IPS-NIHi11 (cell line): ENCODE results near the gene OXT.
A peak's percentile ranks its signal among the peaks of the same experiment; 100 is the strongest.
"Not testable (repeated sequence)": the region's sequence is repeated elsewhere in the genome, so short reads cannot be mapped to it uniquely, and the experiment has no call there.

Experiments used
- DNase-seq: peaks from one replicate; pipeline ENCODE4 v3.0.0; 2012; ENCODE audit warnings: mixed read lengths, low spot score

The OXT gene

DNA sequence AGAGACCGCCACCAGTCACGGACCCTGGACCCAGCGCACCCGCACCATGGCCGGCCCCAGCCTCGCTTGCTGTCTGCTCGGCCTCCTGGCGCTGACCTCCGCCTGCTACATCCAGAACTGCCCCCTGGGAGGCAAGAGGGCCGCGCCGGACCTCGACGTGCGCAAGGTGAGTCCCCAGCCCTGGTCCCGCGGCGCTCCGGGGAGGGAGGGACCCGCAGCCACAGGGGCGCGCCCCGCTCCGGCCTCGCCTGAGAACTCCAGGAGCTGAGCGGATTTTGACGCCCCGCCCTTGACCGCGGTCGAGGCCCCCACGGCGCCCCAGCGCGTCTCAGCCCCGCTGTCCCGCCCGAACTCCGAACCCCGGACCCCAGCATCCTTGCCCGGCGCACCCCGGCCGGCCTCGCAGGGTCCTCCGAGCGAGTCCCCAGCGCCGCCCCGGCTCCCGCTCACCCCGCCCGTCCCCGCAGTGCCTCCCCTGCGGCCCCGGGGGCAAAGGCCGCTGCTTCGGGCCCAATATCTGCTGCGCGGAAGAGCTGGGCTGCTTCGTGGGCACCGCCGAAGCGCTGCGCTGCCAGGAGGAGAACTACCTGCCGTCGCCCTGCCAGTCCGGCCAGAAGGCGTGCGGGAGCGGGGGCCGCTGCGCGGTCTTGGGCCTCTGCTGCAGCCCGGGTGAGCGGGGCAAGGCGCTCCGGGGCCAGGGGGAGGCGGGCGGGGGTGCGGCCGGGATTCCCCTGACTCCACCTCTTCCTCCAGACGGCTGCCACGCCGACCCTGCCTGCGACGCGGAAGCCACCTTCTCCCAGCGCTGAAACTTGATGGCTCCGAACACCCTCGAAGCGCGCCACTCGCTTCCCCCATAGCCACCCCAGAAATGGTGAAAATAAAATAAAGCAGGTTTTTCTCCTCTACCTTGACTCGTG lies at the start of gene OXT:
TSS of gene OXT (plus strand) at position 11 of the 920 bp plus-strand sequence. CDS start at position 47, 36 bp downstream.
- DNase-seq = no peak

DNA sequence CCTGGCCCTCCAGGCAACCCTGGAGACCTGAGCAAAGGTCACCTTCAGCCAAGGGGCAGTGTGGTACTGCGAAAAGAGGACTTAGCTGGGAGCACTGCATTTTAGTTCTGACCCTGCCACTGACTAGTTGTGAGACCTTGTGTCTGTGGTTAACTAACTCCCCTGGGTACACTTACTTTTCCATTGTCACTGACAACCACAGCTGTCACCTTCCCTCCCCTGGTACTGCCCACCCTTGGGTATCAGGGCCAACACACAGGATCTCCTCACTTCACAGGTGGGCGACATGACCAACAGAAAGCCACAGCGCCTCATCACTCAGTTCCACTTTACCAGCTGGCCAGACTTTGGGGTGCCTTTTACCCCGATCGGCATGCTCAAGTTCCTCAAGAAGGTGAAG lies 49.6 kb upstream of the OXT start:
- DNase-seq = no peak

DNA sequence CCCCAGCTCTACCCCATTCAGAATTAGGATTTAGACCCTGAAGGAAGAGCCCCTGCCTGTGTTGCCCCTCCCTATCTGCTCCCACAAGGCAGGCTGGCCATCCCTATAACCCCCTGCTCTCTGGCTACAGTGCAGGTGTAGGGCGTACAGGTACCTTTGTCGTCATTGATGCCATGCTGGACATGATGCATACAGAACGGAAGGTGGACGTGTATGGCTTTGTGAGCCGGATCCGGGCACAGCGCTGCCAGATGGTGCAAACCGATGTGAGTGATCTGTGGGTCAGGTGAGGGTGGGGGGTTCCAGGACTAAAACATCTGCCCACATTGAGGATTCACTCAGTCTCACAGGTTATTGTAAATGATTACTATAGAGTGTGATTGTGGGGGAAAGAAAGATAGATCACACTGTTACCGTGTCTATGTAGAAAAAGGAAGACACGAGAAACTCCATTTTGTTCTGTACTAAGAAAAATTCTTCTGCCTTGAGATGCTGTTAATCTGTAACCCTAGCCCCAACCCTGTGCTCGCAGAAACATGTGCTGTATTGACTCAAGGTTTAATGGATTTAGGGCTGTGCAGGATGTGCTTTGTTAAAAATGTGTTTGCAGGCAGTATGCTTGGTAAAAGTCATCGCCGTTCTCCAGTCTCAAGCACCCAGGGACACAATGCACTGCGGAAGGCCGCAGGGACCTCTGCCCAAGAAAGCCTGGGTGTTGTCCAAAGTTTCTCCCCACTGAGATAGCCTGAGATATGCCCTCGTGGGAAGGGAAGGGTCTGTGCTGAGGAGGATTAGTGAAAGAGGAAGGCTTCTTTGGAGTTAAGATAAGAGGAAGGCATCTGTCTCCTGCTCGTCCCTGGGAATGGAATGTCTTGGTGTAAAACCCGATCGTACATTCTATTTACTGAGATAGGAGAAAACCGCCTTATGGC lies 48.6 kb upstream of the OXT start:
- DNase-seq = not testable (repeated sequence)

DNA sequence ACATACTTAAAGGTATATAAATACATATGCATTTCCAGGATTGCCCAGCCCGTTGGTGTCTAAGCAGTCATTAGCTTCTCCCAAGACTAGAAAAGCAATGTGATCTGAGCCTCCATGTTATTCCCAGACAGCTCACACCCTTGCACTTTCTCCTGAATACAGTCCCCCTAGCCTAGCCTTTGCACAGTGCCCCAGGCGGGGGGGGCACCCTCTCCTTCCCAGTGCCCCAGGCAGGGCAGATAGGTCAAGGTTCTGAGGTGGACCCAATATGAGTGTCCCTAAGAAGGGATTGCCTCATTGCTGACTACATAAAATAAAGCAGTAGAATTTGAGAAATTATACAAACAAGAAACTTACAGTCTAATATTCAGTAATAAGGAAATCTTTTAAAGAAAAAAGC lies 43.4 kb upstream of the OXT start:
- DNase-seq = no peak

DNA sequence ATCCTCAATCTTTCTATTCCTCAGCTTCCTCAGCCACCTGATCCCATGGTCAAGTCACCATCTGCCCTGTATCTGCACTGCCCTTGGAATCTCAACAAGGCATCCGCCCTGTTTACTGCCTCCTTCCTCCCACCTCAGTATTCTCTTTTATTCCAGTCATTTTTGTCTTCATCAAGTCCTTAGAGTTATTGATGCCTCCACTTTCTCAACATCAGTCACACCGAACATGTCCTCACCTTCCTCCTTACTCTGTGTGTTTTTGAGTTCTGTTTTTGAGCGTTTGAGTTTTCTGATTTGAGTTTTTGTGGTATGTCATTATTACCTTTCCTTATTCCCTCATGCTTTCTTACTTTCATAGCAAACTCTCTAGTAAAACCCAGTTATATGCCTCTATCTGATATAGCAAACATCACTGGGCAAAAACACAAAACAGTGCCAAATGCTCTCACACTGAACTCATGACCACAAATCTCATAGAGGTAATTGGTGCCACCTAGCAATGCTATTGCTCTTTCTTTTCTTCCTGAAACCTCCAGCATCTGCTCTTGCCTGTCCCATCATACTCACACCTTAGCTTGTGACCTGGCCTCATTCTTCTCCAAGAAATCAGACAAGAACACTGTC lies 39.8 kb upstream of the OXT start:
- DNase-seq = no peak

DNA sequence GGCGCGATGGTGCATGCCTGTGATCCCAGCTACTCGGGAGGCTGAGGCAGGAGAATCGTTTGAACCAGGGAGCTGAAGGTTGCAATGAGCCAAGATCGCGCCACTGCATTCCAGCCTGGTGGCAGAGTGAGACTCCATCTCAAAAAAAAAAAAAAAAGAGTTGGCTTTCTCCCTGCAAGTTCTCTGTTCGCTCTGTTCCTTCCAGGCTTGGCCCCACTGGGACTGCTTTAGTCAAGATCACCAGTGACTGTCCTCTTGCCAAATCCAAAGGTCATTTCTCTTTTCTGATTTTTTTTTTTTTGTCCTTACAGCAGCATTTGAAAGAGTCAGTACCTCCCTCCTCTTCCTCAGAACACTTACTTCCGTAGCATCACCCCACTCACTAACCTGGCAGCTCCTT lies 38.8 kb upstream of the OXT start:
- no peak for DNase-seq

DNA sequence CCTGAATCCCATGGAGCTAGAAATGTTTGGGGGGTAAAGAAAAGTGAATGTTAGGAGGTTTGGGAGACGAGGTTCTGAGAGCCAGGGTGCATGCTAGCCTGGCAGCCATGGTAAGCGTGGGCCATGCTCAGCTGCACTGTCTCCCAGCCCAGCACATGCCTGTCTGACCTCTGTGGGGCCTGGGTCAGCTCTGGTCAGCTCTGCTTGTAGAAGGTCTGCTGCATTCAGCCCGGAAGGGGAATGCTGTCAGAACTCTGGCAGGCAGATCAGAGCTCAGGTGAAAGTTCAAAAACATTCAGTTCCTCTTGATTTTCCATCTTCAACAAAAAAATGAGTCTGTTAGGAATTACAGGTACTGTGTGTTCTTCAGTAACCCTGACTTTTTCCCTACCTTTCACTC lies 33.8 kb upstream of the OXT start:
- no peak for DNase-seq

DNA sequence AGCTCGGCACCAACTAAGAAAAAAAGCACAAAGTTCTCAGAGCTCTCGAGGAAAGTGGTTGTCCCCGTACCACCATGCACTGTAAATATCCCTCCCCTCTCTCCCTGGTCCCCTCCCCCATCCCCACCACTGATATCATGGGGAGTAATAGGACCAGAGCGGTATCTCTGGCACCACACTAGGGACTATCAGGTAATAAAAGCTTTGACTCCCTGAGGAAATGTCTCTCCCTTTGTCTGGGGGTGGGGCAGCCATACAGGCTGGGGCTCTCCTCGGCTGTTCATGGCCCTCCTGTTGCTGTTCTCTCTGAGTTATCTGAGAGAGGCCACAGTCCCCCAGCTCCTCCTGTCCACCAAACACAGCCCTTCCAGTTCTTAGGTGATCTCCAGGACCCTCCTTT lies 33.0 kb upstream of the OXT start:
- no peak for DNase-seq

DNA sequence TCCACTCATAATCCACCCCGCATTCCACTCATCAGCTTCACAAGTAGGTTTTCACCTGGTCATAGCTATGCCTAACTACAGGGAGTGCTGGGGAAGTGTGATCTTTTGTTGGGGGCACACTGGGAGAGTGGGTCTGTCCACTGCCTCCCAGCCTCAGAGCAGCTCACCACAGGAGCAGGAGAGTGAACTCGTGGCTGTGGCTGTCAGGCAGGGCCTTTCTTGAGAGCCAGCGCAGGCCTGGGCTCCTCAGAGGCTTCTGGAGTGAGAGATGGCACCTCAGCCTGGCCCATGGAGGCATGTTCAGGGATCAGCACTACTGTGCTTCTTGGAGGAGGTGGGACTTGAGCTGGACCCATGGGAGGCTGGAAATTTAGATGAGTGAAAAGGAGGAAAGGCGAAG lies 32.0 kb upstream of the OXT start:
- no peak for DNase-seq

DNA sequence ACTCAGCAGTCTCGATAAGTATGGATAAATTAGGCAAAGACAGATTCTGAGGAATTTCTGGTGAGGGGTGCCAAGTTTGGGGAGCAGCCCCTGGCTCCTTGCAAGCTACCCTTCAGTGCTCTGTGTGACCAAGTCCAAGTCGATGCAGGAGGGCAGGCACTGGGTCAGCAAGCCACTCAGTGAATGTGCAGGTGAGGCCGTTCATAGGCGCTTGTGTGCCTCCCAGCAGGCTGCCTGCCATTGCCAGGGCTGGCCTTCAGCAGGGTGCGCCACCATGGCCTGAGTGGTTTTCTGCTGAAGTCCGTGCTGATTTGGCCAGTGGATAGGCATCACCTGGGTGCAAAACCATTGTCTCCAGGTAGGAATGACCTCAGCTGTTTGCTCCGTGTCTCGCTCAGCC lies 31.3 kb upstream of the OXT start:
- no peak for DNase-seq

DNA sequence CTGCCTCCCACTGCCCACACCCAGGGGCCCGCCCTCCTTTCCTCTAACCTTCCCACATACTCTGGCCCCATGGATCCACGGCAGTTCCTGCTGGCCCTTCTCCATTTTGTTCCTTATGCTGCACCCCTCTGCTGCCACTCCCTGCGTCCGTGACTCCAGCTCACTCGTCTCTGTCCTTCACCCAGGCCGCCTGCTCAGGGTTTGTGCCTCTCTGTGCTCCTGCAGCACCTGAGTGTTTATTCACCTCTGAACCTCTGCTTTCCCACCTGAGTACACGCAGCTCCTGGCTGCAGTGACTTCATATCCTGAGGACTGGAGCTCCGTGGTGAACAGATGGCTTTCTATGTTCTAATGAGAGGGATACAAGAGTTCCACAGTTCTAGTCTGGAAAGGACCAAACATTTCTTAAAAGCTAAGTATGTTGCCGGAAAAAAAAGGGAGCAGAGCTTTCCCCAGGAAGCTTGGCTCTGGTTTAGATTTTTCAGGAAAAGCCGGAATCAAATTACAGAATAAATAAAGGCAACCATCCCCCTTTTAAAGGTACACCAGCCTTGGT lies 29.5 kb upstream of the OXT start:
- no peak for DNase-seq

DNA sequence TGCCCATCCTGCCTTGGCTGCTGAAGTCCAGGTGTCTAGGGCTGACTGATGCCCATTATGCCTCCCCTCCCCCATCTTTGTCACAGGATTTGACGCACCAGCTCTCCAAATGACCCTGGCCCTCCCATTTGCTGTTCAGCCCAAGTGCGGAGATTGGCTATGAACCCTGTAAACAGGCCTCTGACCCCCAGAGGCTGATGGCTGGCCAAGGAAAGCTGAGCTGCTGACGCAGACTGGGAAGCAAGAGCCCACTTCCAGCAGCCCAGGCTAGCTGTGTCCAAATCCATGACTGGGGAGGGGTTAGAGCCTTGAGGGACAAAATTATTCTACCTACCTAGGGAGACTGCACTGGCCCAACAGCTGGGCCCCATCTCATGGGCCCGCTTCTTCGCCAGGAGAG lies 28.8 kb upstream of the OXT start:
- DNase-seq = no peak

DNA sequence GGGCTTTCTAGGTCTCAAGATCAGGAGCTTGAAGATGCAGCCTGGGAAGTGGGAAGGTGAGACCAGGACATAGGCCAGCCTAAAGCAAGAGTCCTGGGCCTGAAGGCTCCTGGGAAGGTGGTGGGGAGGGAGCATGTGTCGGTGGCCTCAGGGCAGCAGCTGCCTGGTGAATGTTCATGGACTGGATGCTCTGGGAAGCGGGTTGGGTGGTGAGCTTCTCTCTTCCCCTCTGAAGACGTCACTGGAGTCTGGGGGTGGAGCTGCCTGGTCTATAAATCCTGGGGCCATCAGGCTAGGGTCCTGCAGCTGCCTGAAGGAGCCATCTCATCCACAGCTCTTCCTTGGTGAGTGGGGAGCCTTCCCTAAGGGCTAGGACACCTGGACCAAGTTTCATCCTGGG lies 28.1 kb upstream of the OXT start, which contains the start of gene GNRH2:
TSS of gene GNRH2 (plus strand) at position 301 of the 400 bp plus-strand sequence. CDS start 793 bp downstream, outside the sequence.
- no peak for DNase-seq

DNA sequence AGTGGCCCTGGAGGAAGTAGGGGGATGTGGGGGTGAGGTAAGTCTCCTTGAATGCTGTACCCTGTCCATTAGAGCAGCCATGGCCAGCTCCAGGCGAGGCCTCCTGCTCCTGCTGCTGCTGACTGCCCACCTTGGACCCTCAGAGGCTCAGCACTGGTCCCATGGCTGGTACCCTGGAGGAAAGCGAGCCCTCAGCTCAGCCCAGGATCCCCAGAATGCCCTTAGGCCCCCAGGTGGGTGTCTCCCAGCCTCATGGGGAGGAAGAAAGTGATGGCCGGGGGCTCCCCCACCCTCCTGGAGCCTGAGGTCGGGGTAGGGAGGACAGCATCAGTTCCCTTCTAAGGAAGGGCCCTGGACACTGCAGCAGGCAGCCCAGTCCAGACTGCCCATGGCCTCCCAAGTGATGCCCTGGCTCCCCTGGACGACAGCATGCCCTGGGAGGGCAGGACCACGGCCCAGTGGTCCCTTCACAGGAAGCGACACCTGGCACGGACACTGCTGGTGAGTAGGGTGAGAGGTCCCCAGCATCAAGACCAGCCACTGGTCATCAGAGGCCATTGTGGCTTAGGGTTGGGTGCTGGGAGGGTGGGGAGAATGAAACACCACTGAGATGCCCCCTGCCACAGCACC lies 27.0 kb upstream of the OXT start:
- DNase-seq = no peak

DNA sequence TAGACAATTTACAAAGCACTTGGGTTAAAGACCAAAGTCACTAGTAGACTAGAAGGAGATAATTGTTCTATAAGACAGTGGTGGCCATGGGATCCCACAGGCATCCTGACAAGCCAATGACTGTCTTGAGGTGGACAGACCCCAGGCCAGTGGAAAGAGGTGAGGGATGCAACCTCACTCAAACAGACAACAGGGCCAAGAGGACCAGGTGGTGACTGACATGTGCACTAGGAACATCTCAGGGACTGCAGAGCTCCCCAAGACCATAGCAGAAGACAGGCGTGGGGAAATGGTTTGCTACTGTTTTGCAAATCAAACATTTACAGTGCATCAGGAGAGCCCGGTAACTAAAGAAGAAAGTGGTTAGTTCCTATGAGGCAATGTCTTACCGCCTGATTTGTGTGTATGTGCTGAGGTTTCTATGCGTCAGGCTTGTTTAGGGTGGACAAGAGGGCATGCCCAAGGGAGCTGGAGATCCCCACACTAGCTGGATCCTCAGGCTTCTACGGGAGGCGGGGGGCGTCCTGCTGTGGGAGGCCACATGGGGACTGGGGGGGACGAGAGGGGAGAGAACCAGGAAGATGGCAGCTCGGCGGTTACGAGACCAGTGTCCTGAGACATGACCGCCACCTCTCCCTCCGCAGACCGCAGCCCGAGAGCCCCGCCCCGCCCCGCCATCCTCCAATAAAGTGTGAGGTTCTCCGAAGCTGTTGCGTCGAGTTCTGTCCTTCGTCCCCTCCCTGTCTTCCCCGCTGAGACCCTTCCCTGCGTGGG lies 26.2 kb upstream of the OXT start:
- peak; percentile 83 for DNase-seq

DNA sequence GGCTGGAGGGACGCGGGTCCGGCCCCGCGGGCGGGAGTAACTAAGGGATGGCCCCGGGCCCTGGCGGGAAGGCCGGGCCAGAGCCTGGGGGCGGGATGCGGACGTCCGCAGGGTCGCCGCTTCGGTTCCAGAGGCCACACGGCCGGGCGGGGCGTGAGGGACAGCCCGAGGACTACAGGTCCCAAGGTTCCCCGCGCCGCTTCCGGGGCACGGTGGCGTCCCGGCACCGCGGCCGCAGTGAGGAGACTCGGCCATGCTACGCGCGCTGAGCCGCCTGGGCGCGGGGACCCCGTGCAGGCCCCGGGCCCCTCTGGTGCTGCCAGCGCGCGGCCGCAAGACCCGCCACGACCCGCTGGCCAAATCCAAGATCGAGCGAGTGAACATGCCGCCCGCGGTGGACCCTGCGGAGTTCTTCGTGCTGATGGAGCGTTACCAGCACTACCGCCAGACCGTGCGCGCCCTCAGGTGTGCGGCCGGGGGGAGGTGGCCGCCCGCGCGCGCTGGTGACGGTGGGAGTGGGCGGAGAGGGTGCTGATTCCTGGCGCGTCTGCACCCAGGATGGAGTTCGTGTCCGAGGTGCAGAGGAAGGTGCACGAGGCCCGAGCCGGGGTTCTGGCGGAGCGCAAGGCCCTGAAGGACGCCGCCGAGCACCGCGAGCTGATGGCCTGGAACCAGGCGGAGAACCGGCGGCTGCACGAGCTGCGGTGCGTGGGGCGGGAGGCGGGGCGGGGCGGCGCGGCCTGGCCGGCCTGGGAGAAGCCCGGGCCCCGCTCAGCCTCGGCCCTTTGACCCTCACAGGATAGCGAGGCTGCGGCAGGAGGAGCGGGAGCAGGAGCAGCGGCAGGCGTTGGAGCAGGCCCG lies 25.4 kb upstream of the OXT start, which contains the start of gene MRPS26:
TSS of gene MRPS26 (plus strand) at position 237 of the 861 bp plus-strand sequence. CDS start at position 254, 17 bp downstream.
- DNase-seq = peak; percentile 96

DNA sequence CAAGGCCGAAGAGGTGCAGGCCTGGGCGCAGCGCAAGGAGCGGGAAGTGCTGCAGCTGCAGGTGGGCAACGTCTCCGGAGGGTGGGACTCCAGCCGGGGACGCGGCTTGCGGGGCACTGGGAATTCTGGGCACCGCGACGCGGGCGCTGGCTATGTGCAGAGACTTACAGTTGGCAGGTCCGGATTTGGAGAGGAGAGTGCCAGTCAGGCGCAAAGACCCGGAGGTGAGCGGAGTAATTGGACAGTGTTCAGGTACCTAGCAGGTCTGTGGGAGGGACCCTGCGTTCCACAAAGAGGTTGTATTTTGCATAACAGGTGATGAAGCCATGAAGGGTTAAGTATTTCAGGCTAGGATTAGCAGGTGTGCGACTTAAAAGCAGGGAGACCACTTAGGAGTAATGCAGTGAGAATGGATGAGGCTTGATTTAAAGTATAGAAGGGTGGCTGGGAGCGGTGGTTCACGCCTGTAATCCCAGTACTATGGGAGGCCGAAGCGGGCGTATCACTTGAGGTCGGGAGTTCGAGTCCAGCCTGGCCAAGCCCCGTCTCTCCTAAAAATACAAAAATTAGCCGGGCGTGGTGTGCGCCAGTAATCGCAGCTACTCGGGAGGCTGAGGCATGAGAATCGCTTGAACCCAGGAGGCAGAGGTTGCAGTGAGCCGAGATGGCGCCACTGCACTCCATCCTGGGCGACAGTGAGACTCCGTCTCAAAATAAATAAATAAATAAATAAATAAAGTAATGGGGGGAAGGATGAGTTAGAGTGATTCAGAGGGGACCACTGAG lies 24.6 kb upstream of the OXT start:
- DNase-seq = peak; percentile 47

DNA sequence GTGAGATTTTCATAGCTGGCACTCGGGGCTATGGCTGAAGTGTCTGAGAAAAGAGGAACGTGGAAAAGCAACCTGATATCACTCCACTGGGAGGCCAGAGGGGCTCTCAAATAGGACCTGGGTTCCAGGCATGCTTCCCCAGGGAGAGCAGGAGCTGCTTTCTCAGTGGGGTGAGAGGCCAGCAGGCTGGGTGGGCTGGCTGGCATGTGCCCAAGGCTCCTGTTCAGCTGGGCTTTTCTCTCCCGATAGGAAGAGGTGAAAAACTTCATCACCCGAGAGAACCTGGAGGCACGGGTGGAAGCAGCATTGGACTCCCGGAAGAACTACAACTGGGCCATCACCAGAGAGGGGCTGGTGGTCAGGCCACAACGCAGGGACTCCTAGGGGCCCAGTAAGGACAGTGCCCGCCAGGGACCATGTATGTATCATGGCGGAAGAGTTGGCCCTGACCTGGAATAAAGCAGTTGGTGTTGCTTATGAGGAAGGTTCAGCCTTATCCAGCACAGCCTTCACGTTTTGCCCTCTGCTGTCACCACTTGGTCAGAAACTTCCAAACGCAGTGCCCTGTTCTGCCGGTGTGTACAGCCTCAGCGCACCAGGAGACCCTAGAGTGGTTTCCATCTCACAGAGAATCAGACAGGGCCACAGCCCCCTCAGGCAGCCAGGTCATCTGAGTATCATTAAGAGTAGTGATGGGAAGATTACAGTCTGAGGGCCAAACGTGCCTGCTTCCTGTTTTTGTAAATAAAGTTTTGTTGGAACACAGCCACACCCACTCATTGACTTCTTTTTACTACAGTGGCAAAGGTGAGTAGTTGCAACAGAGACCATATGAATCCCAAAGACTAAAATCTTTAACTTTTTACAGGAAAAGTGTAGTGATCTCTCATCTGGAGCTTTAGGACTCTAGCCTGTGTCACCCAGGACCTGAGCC lies 23.7 kb upstream of the OXT start:
- no peak for DNase-seq
